Ureter (tissue), 1 donor: ENCODE results near the gene MYBPC3. TPM values are rescaled to one million over a fixed set of nuclear protein-coding genes. Genes with fewer than 3 reads are reported as not detected.
"Not testable (repeated sequence)": the region's sequence is repeated elsewhere in the genome, so short reads cannot be mapped to it uniquely, and the experiment has no call there.

ENCODE experiments used
- DNase-seq: peaks from one replicate; pipeline ENCODE4 v3.0.0-alpha.2; 2020; ENCODE audit warnings: low spot score
- total RNA-seq: library from RNA; stranded (reverse); gene quantifications from one replicate; pipeline ENCODE4 v1.2.4, GENCODE V29; 2023
- donor health status: DM: yes; HTN: yes; CAD: no.

MYBPC3 gene
- total RNA-seq, 1 donor from 2014 or later, result 0.18 TPM

DNA sequence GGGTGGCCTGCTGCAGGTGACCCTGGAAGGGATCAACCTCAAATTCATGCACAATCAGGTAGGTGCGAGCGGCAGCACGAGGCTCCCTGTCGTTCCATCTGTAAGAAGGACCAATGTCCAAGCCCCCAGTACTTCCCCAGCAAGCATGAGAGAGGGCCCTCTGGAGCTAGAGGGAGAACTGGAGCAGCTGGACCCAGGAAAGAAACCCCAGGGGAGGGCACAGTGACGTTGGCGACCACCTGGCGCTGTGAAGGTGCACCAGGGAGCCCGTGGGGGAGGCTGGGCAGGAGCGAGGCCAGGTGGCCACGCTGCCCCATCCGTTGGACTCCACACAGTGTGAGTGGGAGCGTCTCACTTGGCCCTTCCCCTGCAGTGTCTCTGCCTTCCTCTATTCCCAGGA, 28.0 kb downstream of the MYBPC3 start:
- no peak for DNase-seq

DNA sequence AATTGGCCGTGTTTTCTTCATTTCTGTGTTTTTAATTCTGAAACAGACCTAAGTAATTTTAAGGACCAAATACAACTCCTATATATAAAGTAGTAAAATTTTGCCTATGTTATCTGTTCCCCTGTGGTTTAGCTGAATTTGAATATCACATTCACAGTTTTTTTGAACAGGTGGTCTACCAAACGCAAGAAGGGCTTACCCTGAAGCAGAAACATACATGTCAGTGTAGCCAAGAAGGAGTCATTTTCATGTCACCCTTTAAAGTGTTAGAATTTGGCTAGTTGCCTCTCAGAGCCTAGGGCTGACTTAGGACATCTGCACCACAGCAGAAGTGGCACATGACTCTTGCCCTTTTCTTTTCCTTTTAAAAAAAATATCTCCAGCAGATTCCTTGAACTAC, 34.3 kb downstream of the MYBPC3 start:
- DNase-seq, result no peak

DNA sequence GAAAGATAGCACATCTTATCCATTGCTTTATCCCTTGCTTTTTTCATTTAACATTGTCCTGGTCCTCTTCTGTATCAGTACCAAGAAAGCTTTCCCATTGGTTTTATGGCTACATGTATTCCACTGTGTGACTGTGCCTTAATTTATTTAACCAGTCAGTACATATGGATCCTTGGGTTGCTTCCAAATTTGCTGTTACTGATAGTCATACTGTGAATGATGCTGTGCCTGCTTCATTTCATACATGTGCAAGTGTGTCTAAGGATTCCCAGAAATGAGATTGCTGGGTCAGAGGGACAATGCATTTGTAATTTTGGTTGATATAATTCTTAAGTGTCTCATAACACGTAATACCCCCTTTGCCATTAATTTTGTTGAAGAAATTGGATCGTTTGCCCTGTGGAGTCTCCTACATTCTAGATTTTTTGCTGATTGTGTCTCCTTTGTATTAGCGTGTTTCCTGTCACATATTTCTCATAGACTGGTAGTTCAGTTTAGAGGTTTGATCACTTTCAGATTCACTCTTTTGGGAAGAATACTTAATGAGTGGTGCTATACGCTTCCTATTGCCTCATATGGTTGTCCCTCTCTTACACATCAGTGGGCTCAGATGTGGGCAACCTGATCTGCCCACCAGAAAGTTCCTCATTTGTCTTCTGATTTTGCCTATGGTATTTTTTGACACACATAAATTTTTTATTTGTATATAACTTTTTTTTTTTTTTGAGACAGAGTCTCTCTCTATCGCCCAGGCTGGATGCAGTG, 35.3 kb downstream of the MYBPC3 start:
- no peak for DNase-seq

DNA sequence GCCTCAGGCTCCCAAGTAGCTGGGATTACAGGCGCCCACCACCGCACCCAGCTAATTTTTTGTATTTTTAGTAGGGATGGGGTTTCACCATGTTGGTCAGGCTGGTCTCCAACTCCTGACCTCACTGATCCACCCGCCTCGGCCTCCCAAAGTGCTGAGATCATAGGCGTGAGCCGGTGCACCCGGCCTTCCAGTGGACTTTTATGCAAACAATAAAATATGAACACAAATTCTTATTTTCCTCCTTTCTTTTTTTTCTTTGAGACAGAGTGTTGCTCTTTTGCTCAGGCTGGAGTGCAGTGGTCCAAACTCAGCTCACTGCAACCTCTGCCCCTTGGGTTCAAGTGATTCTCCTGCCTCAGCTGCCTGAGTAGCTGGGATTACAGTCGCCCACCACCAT, 36.0 kb downstream of the MYBPC3 start:
- DNase-seq, result not testable (repeated sequence)

DNA sequence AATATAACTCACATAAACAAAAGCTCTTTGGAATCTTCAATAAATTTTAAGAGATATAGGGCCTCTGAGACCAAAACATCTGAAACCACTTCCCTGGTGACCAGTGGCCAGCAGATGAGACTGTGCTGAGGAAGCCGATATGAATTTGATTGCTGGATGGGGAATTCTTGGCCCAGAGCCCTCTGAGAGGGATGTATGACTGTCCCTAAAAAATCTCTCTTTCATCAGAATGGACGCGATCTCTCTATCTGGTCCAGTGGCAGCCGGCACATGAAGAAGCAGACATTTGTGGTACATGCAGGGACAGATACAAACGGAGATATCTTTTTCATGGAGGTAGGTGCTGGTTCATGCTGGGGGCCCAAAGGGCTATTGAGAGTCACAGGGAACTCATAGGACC, 37.5 kb downstream of the MYBPC3 start:
- no peak for DNase-seq

- DNase-seq, result no peak
Measured at GRCh38 chr11:47308050-47308823, 44.3 kb downstream of the MYBPC3 start.

DNA sequence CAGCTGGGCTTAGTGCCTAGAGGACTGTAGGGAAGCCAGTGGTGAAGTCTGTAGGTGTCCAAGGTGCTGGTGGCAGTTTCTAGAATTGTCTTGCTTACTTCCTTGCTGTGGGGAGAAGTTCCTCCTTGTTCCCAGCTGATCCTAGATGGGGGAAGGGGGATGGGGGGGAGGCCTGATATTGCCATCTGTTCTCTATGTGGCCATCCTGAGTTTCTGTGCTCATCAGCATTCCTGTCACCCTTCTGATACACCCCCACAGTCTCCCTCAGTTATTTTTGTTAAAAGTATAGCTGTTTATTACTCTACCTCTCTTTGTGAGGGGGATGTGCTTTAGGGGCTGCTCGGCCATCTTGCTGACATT, 46.0 kb downstream of the MYBPC3 start:
- DNase-seq, result no peak

GRCh38 chr11:47305734-47306483, 46.6 kb downstream of the MYBPC3 start:
- DNase-seq, result no peak

DNA sequence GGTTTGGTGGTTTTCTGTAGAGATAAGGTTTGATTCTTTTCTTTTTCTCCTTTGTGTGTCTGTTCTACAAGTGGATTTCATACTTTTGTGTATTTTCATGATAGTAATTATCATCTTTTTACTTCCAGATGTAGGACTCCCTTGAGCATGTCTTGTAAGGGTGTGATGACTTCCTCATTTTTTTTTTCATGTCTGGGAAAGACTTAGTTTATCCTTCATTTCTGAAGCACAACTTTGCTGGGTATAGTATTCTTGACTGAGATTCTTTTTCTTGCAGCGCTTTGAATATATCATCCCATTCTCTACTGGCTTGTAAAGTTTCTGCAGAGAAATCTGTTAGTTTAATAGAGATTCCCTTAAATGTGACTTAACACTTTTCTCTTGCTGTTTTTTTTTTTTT, 49.6 kb downstream of the MYBPC3 start:
- DNase-seq, result no peak

DNA sequence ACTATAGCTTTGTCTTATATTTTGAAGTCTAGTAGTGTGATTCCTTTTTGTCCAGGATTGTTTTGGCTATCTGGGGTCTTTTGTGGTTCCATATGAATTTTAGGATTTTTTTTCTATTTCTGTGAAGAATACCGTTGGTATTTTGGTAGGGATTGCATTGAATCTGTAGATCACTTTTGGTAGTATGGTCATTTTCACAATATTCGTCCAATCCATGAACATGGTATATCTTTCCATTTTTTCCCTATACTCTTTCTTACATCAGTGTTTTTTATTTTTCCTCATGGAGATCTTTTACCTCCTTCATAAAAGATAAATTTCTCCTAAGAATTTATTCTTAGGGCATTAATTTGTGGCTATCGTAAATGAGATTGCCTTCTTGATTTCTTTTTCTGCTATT, 53.4 kb downstream of the MYBPC3 start:
- DNase-seq, result no peak

DNA sequence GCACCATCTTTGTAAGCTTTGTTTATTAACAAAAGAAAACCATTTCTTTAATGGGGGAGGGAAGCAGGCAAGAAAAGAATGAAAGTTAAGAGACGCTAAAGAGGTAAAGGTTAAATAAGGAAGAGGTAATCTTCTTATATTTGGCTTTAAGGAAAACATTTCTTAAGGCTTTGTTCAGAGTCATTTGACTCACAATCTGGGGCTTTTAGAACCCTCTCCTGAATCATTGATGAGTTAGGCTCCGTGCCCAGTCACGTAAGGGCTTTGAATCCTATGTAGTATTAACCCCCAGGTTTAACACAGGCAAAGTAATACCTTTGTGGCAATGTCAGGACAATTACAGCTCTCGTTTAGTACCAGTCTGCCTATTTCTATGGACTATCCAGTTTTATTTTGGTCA, 56.5 kb downstream of the MYBPC3 start:
- no peak for DNase-seq

- DNase-seq, result no peak
Measured at GRCh38 chr11:47295385-47295784, 57.1 kb downstream of the MYBPC3 start.

DNA sequence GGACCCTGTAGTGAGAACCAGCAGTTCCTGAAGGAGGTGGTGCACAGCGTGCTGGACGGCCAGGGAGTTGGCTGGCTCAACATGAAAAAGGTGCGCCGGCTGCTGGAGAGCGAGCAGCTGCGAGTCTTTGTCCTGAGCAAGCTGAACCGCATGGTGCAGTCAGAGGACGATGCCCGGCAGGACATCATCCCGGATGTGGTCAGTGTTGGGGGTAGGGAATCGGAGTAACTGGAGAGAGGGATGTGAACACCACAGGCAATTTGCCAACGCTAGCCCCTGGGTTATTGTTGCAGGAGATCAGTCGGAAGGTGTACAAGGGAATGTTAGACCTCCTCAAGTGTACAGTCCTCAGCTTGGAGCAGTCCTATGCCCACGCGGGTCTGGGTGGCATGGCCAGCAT, 62.6 kb downstream of the MYBPC3 start:
- DNase-seq, result no peak

DNA sequence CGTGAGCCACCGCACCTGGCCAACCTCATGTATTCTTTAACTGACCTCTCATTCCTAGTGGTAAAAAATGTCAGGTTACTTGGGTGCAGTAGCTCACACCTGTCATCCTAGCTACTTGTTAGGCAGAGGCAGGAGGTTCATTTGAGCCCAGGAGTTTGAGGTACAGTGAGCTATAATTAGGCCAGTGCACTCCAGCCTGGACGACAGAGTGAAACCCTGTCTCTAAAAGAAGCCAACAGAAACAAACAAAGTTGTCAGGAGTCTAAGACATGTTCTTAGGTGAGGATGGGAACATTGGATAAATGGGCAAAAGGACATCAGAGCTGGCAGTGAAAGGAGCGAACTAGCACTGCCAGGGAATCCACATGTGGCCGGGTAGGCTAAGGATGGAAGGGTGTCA, 64.4 kb downstream of the MYBPC3 start:
- DNase-seq, result no peak

GRCh38 chr11:47285969-47286770, 66.3 kb downstream of the MYBPC3 start:
- no peak for DNase-seq

GRCh38 chr11:47284151-47284550, 68.4 kb downstream of the MYBPC3 start:
- DNase-seq, result no peak

GRCh38 chr11:47282462-47282861, 70.0 kb downstream of the MYBPC3 start:
- DNase-seq, result no peak

Other genes starting within 250 kb of the MYBPC3 start
- gene ARFGAP2, start 175.8 kb downstream of the MYBPC3 start, total RNA-seq, result 105 TPM
- gene PACSIN3, start 166.3 kb downstream of the MYBPC3 start, total RNA-seq, result 29.0 TPM
- gene DDB2, start 137.7 kb downstream of the MYBPC3 start, total RNA-seq, result 57.9 TPM
- 36.8 TPM for gene ACP2, start 103.9 kb downstream of the MYBPC3 start, total RNA-seq
- 71.3 TPM for gene NR1H3, start 94.7 kb downstream of the MYBPC3 start, total RNA-seq
- 79.4 TPM for gene MADD, start 82.6 kb downstream of the MYBPC3 start, total RNA-seq
- gene SPI1, start 25.8 kb upstream of the MYBPC3 start, total RNA-seq, result 10.6 TPM
- 40.4 TPM for gene SLC39A13, start 55.9 kb upstream of the MYBPC3 start, total RNA-seq
- gene PSMC3, start 73.7 kb upstream of the MYBPC3 start, total RNA-seq, result 87.4 TPM
- gene RAPSN, start 96.4 kb upstream of the MYBPC3 start, total RNA-seq, result 0.44 TPM
- 149 TPM for gene CELF1, start 200.4 kb upstream of the MYBPC3 start, total RNA-seq
- gene PTPMT1, start 212.9 kb upstream of the MYBPC3 start, total RNA-seq, result 26.8 TPM
- gene KBTBD4, start 226.3 kb upstream of the MYBPC3 start, total RNA-seq, result 17.5 TPM
- 95.5 TPM for gene NDUFS3, start 226.4 kb upstream of the MYBPC3 start, total RNA-seq
- gene FAM180B, start 234.0 kb upstream of the MYBPC3 start, total RNA-seq, result 0.29 TPM
- gene C1QTNF4, start 241.7 kb upstream of the MYBPC3 start, total RNA-seq, result 1.4 TPM